Activated CD8-positive, alpha-beta memory T cell treated with anti-CD3 and anti-CD28 coated beads for 36 hours (primary cell): Measurements from ENCODE around the gene CCR7. TPM values are rescaled to one million over a fixed set of nuclear protein-coding genes. Genes with fewer than 3 reads are reported as not detected.
"Not testable (repeated sequence)": the region's sequence is repeated elsewhere in the genome, so short reads cannot be mapped to it uniquely, and the experiment has no call there.

Experiments
- CTCF ChIA-PET: fragments of 350-600 bp; sonication (Branson Sonifier 250); formaldehyde crosslinking; loops from one replicate; lab custom pipeline; 2021; ENCODE audit warnings: antibody characterized with exemption; lab: Charles Lee
- POLR2A ChIA-PET: fragments of 350-600 bp; sonication (Branson Sonifier 250); formaldehyde crosslinking; loops from one replicate; lab custom pipeline; 2021; ENCODE audit warnings: antibody characterized with exemption; lab: Charles Lee
- total RNA-seq, 2 experiments: library from RNA; stranded (reverse); gene quantifications; one replicate each; pipeline ENCODE4 v1.2.3, GENCODE V29; 2021

CCR7 gene
- total RNA-seq, 2 experiments from 2014 or later = 120 to 125 TPM

GRCh38 chr17:40600486-40601046 is 35.3 kb upstream of the CCR7 start:
- POLR2A ChIA-PET = no interaction called here
- CTCF ChIA-PET = interaction anchor here (1.2 kb wide), 1 partner anchor 41 kb away, joined by 3 read pairs; no protein-coding TSS in a partner anchor

DNA sequence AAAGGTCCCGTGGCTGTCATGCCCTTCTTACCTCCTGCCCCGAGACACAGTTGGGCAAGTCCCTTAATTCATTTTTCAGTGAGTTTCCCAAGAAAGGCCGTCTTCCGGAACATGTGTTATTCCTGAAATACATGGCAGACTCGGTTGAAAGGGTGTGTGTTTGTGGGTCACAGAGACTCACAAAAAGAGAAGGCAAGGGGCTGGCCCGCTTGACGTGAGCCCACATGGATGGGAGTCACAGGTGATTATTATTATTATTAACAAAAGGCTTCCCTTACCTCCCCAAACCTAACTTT is 34.1 kb upstream of the CCR7 start:
- CTCF ChIA-PET = interaction anchor here (2.8 kb wide), 1 partner anchor 36 kb away, joined by 13 read pairs; no protein-coding TSS in a partner anchor
- POLR2A ChIA-PET = interaction anchor here (1.9 kb wide), 1 partner anchor 12 kb away, joined by 6 read pairs; no protein-coding TSS in a partner anchor

DNA sequence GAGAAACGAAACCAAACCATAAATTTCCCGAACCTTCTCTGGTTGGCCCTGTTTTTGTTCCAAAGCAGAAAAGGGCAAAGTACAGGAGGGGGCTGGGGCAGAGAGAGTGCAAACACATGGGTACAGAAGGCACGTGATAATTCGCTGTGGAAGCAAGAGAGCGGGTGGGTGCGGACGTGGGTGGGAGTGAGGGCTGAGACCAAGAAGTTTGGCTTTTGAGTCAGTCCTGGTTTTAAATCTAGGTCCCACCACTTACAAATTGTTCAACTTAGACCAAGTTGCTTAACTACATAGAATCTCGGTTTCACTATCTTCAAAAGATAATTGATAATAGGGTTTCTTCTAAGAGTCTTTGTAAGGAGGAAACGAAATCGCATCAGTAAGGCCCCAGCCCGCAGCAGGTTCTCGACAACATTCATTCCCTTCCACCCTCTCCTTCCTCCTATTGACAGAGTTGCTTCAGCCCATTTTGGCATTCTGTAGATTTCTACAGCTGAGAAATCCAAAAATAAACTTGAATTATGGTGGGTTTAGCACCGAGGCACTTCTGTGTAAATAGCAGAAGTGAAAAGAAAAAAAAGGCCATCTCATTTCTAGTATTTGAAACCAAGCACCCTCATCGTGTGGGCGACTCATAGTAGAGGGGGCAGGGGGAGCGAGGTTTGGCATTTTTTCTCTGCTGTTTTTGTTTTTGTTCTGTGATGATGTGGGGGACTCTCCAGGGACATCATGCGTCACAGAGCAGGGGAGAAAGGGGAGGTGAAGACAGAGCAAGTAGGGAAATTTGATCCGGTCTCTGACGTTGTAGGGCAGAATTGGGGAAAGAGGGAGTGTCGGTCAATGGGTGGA is 33.6 kb upstream of the CCR7 start:
- POLR2A ChIA-PET = interaction anchor here (1.6 to 1.9 kb wide), 3 partner anchors 13 to 38 kb away, joined by 6 to 15 read pairs (median 10); no protein-coding TSS in a partner anchor
- CTCF ChIA-PET = interaction anchor here (1.8 to 2.8 kb wide), 2 partner anchors 36 to 38 kb away, joined by 9 to 13 read pairs; no protein-coding TSS in a partner anchor

DNA sequence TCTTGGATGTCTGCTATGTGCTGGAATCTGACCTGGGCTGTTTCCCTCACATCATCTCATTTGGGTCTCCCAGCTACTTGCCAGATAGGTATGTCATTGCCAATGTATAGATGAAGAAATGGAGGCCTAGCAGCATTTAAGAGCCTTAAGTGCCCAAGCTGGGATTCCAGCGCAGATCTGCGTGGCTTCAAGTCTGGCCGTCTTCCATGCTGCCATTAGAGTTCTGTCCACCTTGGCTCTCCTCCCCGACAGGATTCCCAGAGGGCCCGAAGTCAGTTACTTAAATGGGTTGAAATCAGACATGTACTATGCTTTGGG is 33.0 kb upstream of the CCR7 start:
- CTCF ChIA-PET = interaction anchor here (0.7 to 2.8 kb wide), 5 partner anchors 9 to 38 kb away, joined by 3 to 13 read pairs (median 5); no protein-coding TSS in a partner anchor
- POLR2A ChIA-PET = interaction anchor here (1.6 to 1.9 kb wide), 3 partner anchors 13 to 37 kb away, joined by 6 to 15 read pairs (median 10); no protein-coding TSS in a partner anchor

DNA sequence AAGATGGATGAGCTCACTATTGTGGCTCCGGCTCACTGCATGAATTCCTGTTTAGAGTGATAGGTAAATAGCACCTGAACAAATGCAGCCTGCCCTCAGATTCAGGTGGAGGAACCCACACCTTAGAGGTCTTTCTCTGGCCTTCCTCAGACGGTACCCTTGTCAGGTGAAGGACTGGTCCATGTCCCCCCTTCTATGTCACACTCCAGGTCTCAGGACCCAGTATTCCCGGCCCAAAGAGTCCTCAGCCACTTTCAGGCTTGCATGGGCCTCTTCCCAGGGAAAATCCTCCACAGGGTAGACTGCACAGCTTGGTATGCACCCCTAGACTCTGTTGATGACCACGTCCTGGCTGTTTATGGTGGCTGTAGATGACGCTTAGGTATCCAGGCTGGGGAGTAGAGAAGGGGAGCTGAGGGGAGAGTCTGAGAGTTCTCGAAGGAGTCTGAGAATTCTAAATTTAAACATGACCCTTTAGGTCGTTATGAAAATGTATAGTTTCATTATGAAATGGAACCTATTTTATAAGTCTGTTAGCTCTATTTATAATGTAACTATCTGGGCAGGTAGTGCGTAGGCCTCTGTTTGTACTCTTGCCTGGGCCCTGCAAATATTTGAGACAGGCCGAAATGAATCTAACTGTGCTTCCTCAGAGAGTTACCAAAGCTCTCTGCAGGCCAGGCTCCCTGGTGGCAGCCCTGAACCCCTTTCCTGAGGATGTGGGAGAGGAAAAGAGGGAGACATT is 32.5 kb upstream of the CCR7 start:
- POLR2A ChIA-PET = interaction anchor here (1.6 to 1.9 kb wide), 3 partner anchors 14 to 36 kb away, joined by 6 to 15 read pairs (median 10); no protein-coding TSS in a partner anchor
- CTCF ChIA-PET = interaction anchor here (0.7 to 2.8 kb wide), 5 partner anchors 10 to 37 kb away, joined by 3 to 13 read pairs (median 5); no protein-coding TSS in a partner anchor

DNA sequence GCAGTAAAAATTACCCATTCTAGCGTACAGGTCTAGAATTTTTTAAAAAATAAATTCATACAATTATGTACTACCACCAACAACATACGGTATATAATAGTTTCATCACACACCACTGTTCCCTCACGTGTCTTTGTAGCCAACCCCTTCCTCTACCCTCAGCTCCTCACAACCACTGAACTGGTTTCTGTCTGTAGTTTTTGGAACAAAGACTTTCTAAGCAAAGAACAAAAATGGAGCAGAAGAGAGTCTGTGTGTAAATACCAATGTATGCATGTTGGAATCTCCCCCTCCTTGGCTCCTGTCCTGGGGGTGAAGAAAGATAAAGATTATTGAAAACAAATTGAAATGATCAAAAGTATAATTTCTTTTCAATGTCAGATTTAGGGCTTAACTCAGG is 31.9 kb upstream of the CCR7 start:
- ChIA-PET POLR2A (interaction anchor here (1.9 kb wide), 1 partner anchor 33 kb away, joined by 15 read pairs; no protein-coding TSS in a partner anchor), CTCF (interaction anchor here (0.9 to 2.8 kb wide), 4 partner anchors 17 to 36 kb away, joined by 3 to 13 read pairs (median 7); no protein-coding TSS in a partner anchor)

- ChIA-PET POLR2A (interaction anchor here (1.9 kb wide), 1 partner anchor 33 kb away, joined by 15 read pairs; no protein-coding TSS in a partner anchor), CTCF (interaction anchor here (0.9 to 2.8 kb wide), 3 partner anchors 18 to 216 kb away, joined by 3 to 13 read pairs (median 5); no protein-coding TSS in a partner anchor)
These were observed 31.1 kb upstream of the CCR7 start for GRCh38 chr17:40596261-40596919.

GRCh38 chr17:40590742-40591141 is 25.5 kb upstream of the CCR7 start:
- CTCF ChIA-PET = no interaction called here

DNA sequence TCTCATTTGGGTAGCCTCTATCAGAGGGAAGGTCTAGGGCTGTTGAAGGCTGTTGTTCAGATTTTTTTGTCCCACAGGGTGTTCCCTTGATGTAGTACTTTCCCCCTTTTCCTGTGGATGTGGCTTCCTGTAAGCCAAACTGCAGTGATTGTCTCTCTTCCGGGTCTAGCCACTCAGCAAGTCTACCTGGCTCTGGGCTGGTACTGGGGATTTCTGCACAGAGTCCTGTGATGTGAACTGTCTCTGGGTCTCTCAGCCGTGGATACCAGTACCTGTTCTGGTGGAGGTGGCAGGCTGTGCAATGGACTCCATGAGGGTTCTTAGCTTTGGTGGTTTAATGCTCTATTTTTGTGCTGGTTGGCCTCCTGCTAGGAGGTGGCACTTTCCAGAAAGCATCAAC is 23.3 kb upstream of the CCR7 start:
- ChIA-PET CTCF (no interaction called here), POLR2A (no interaction called here)

More at GRCh38 chr17:40590742-40591141, 25.5 kb upstream of the CCR7 start:
- POLR2A ChIA-PET = no interaction called here

- CTCF ChIA-PET, POLR2A ChIA-PET: not testable (repeated sequence)
These were observed 21.0 kb upstream of the CCR7 start for GRCh38 chr17:40586264-40586663.

- POLR2A ChIA-PET, CTCF ChIA-PET: not testable (repeated sequence)
These were observed 19.7 kb upstream of the CCR7 start for GRCh38 chr17:40584950-40585349.

GRCh38 chr17:40582328-40582901 is 17.1 kb upstream of the CCR7 start:
- ChIA-PET POLR2A (interaction anchor here (1.4 kb wide), 1 partner anchor 20 kb away, joined by 4 read pairs; no protein-coding TSS in a partner anchor), CTCF (interaction anchor here (1.0 kb wide), 1 partner anchor 22 kb away, joined by 4 read pairs; no protein-coding TSS in a partner anchor)

- CTCF ChIA-PET = no interaction called here
- POLR2A ChIA-PET = interaction anchor here (1.1 kb wide), 1 partner anchor 18 kb away, joined by 3 read pairs; no protein-coding TSS in a partner anchor
These were observed 14.9 kb upstream of the CCR7 start for GRCh38 chr17:40580140-40580539.

GRCh38 chr17:40579471-40579870 is 14.2 kb upstream of the CCR7 start:
- ChIA-PET POLR2A (no interaction called here), CTCF (no interaction called here)

DNA sequence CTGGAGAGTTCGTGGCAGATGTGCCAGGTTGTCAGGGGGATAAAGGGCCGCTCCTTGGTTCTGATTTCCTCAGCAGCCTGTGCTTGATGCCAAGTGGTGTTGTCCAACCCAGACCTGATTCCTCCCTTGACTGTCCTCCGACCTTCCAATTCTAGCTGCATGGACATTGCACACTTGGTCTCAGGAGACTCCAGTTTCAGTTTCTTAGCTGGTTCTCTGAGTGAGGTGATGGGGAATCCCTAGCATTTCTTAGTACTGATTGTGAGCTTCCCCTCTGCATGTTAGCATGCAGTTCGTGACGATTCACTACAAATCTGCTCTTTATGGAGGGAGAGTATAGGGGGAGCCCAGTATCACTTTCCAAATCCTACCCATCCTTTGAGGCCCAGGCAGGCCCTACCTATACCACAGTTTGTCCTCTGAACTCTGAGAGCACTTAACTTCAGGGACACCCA is 12.4 kb upstream of the CCR7 start:
- ChIA-PET CTCF (interaction anchor here (0.8 to 1.3 kb wide), 3 partner anchors 8 to 35 kb away, joined by 3 read pairs; no protein-coding TSS in a partner anchor), POLR2A (interaction anchor here (1.3 kb wide), 1 partner anchor 27 kb away, joined by 3 read pairs; no protein-coding TSS in a partner anchor)

GRCh38 chr17:40576113-40576740 is 11.0 kb upstream of the CCR7 start:
- ChIA-PET CTCF (interaction anchor here (0.9 to 1.0 kb wide), 2 partner anchors 12 to 16 kb away, joined by 3 read pairs; no protein-coding TSS in a partner anchor), POLR2A (no interaction called here)

GRCh38 chr17:40574292-40574691 is 9.0 kb upstream of the CCR7 start:
- ChIA-PET CTCF (no interaction called here), POLR2A (no interaction called here)
